ENCODE data around the gene PLXNA4.

- TF ChIP-seq EZH2 (IDR thresholded peaks at IDR 0.05; ENCODE audit: insufficient read depth, poor library complexity, severe bottlenecking), result no peak
- TF ChIP-seq EZH2phosphoT487 (IDR thresholded peaks at IDR 0.05; ENCODE audit: insufficient read depth, low read depth), result no peak
These were observed 420.6 kb downstream of the PLXNA4 start for GRCh38 chr7:132155715-132156114.

Measured in GM23248 (cell line).